Stimulated activated CD8-positive, alpha-beta memory T cell treated with anti-CD3 and anti-CD28 coated beads, Interleukin-4, amount 100 ng/mL, for 1 hour (primary cell): ENCODE data around the gene CEP89.
"Not testable (repeated sequence)": the region's sequence is repeated elsewhere in the genome, so short reads cannot be mapped to it uniquely, and the experiment has no call there.

Experiments used
- DNase-seq, 2 donors: peaks; one replicate each; pipeline ENCODE4 v3.0.0-alpha.2; 2020; ENCODE audit warnings: low read depth in 2 of 2, low spot score in 1 of 2

CEP89 gene

GRCh38 chr19:32870981-32871451 is 100.7 kb downstream of the CEP89 start:
- DNase-seq, result no peak

GRCh38 chr19:32869966-32870573 is 101.7 kb downstream of the CEP89 start:
- no peak for DNase-seq

- no peak for DNase-seq
These were observed 102.3 kb downstream of the CEP89 start, which contains the start of gene SLC7A9 for GRCh38 chr19:32869369-32869965. Gene SLC7A9, minus strand, starts transcription at chr19:32869767. Its CDS starts 1,233 bp downstream, at chr19:32868534.

- no peak for DNase-seq
These were observed 103.4 kb downstream of the CEP89 start for GRCh38 chr19:32868206-32868950.

- DNase-seq, result not testable (repeated sequence)
These were observed 104.3 kb downstream of the CEP89 start for GRCh38 chr19:32867436-32867835.

GRCh38 chr19:32866564-32867265 is 105.0 kb downstream of the CEP89 start:
- no peak for DNase-seq

GRCh38 chr19:32866061-32866460 is 105.7 kb downstream of the CEP89 start:
- DNase-seq, result no peak

GRCh38 chr19:32865326-32865725 is 106.4 kb downstream of the CEP89 start:
- no peak for DNase-seq

GRCh38 chr19:32864318-32865007 is 107.3 kb downstream of the CEP89 start:
- DNase-seq, result no peak

GRCh38 chr19:32863841-32864240 is 107.9 kb downstream of the CEP89 start:
- DNase-seq, result no peak

GRCh38 chr19:32863301-32863700 is 108.5 kb downstream of the CEP89 start:
- DNase-seq, result no peak

GRCh38 chr19:32862741-32863140 is 109.0 kb downstream of the CEP89 start:
- no peak for DNase-seq

GRCh38 chr19:32862173-32862572 is 109.6 kb downstream of the CEP89 start:
- DNase-seq, result no peak

GRCh38 chr19:32861596-32861995 is 110.2 kb downstream of the CEP89 start:
- DNase-seq, result no peak

- DNase-seq, result no peak
These were observed 112.2 kb downstream of the CEP89 start for GRCh38 chr19:32859591-32859990.

GRCh38 chr19:32858559-32858958 is 113.2 kb downstream of the CEP89 start:
- DNase-seq, result no peak

- DNase-seq, result no peak
These were observed 113.6 kb downstream of the CEP89 start for GRCh38 chr19:32858155-32858554.

- DNase-seq, result no peak
These were observed 114.2 kb downstream of the CEP89 start for GRCh38 chr19:32857584-32857983.

GRCh38 chr19:32856818-32857217 is 114.9 kb downstream of the CEP89 start:
- DNase-seq, result not testable (repeated sequence)

GRCh38 chr19:32852216-32852615 is 119.5 kb downstream of the CEP89 start:
- no peak for DNase-seq

GRCh38 chr19:32848035-32848434 is 123.7 kb downstream of the CEP89 start:
- DNase-seq, result not testable (repeated sequence)
